Sigmoid colon (tissue), 7 donors: ENCODE measurements around the gene RFC2. TPM values are rescaled to one million over a fixed set of nuclear protein-coding genes. Genes with fewer than 3 reads are reported as not detected.

Experiments used
- DNase-seq: peaks from one replicate; pipeline ENCODE4 v3.0.0-alpha.2; 2019
- H3K27ac ChIP-seq, 4 donors: fragments of 200-600 bp; sonication (generic); one replicate each; pipeline ENCODE4 v1.5.1; 2016 to 2019; ENCODE audit warnings: mild to moderate bottlenecking in 1 of 4
- H3K27me3 ChIP-seq, 3 donors: fragments of 200-600 bp; sonication (generic); one replicate each; pipeline ENCODE4 v1.5.1; 2019; ENCODE audit warnings: mild to moderate bottlenecking in 1 of 3
- H3K36me3 ChIP-seq, 4 donors: fragments of 200-600 bp; sonication (generic); one replicate each; pipeline ENCODE4 v1.5.1; 2016 to 2019
- H3K4me1 ChIP-seq, 4 donors: fragments of 200-600 bp; sonication (generic); one replicate each; pipeline ENCODE4 v1.5.1; 2017 to 2019
- H3K4me3 ChIP-seq, 4 donors: fragments of 200-600 bp; sonication (generic); one replicate each; pipeline ENCODE4 v1.5.1; 2017 to 2019; ENCODE audit warnings: mild to moderate bottlenecking in 2 of 4, moderate library complexity in 1 of 4
- H3K9me3 ChIP-seq, 4 donors: fragments of 200-600 bp in 3 of 4; sonication (generic) in 3 of 4; one replicate each; pipeline versions ENCODE4 v1.5.1 to v1.6.1; 2013 to 2019
- EP300 ChIP-seq, 4 donors: sonication (generic); formaldehyde crosslinking; IDR thresholded peaks; one replicate each; pipeline ENCODE4 v1.6.1; 2017; ENCODE audit warnings: antibody characterized with exemption in 4 of 4
- POLR2A ChIP-seq, 2 donors: fragments of 450-650 bp; IDR thresholded peaks; one replicate each; pipeline ENCODE4 v1.6.1; 2016; ENCODE audit warnings: antibody characterized with exemption in 2 of 2, mild to moderate bottlenecking in 2 of 2, moderate library complexity in 2 of 2
- POLR2AphosphoS5 ChIP-seq, 4 donors: sonication (generic); formaldehyde crosslinking; IDR thresholded peaks; one replicate each; pipeline ENCODE4 v1.6.1; 2017; ENCODE audit warnings: antibody characterized with exemption in 4 of 4
- WGBS, 2 donors: extraction: QIAGEN DNeasy Blood & Tissue Kit; methylation state at CpG; one replicate each; pipeline ENCODE4 v1.1.7; 2013; 5-methylcytosine and 5-hydroxymethylcytosine counted together
- intact Hi-C: fragments of 100-400 bp; cut with DNase I; formaldehyde crosslinking; loops from one replicate; pipeline ENCODE4 v1.15.1; 2023
- polyA plus RNA-seq, 3 donors: library from polyadenylated mRNA; stranded (reverse); fragments of 200-250 nt; gene quantifications; one replicate each; pipeline ENCODE4 v1.2.3, GENCODE V29; 2013
- total RNA-seq, 4 donors: library from RNA; depleted of rRNA; stranded (reverse); fragments of >200 nt; gene quantifications; one replicate each; pipeline ENCODE4 v1.1.0, GENCODE V29; 2016
- TF ChIP-seq, protein P1 (sequence below), 4 experiments: fragments of 450-650 bp in 3 of 4; fragments of 200-600 bp in 1 of 4; IDR thresholded peaks; one replicate each; pipeline ENCODE4 v1.5.1; 2016 to 2019; ENCODE audit warnings: antibody characterized with exemption in 4 of 4, mild to moderate bottlenecking in 3 of 4, moderate library complexity in 2 of 4
- donor health status: healthy with polysubstance abuse.
- donor health status: Bipolar disorder and iron deficiency.
- donor health status: healthy.

The RFC2 gene
- total and polyA plus RNA-seq, 7 donors = 3.3 to 30.0 (median 17.8) TPM

DNA sequence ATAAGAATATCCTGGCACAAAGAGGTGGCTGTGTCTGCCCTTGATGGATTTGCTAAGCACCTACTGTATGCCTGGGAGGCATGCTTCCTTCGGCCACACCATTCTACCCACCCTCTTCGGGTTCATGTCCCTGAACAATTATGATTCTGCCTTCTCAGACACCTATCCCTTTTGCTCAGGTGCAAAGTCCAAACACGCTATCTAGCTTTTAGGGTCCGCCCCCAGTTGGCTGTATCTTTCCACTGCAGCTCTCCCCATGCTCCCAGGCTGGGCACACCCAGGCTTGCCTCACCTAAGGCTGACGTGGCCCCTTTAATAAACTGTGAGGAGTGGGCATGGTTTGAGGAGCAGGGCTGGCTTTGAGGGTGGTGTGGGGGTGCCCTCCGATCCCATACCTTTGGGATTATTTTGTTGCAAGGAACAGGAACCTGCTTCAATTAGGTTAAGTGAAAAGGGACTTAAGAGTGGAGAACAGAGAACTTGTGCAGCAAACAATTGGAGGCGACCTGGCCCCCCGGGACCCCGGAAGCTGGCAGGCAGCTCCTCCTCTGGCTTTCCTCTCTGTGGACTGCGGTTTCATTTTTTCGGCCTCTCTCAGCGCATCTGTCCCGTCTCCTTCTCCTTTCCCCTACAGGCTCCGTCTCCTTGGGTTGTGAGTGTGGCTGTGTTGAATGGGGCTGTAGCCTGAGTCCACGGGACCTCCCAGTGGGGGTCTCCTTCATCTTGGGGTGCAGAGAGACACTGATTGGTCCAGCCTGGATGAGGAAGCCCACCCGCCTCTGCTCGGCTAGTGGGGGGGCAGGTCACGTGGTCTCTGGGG, 38.8 kb upstream of the RFC2 start:
- Histone ChIP-seq H3K27me3 (no peaks in the 10 kb centered on the region), H3K9me3 (no peaks in the 10 kb centered on the region), H3K36me3 (no peaks in the 10 kb centered on the region), H3K27ac (peak overlapping the region in 2 of 4 donors; percentile 31 to 57), H3K4me1 (peaks cover 0 to 44% (median 35%) of the 10 kb centered on the region in 4 donors), H3K4me3 (no peak overlapping the region)
- 16 to 60% methylated on average over 18 of the region's 18 CpGs for WGBS, 2 donors
- DNase-seq = no peak
- intact Hi-C loops = loop anchor here (5.0 kb wide), 2 partner anchors 79 to 99 kb away; no protein-coding TSS in a partner anchor
- no peak for TF ChIP-seq POLR2AphosphoS5 (IDR thresholded peaks at IDR 0.05)
- TF ChIP-seq, protein P1, sequence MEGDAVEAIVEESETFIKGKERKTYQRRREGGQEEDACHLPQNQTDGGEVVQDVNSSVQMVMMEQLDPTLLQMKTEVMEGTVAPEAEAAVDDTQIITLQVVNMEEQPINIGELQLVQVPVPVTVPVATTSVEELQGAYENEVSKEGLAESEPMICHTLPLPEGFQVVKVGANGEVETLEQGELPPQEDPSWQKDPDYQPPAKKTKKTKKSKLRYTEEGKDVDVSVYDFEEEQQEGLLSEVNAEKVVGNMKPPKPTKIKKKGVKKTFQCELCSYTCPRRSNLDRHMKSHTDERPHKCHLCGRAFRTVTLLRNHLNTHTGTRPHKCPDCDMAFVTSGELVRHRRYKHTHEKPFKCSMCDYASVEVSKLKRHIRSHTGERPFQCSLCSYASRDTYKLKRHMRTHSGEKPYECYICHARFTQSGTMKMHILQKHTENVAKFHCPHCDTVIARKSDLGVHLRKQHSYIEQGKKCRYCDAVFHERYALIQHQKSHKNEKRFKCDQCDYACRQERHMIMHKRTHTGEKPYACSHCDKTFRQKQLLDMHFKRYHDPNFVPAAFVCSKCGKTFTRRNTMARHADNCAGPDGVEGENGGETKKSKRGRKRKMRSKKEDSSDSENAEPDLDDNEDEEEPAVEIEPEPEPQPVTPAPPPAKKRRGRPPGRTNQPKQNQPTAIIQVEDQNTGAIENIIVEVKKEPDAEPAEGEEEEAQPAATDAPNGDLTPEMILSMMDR (IDR thresholded peaks at IDR 0.05) = no peak
- no peak for TF ChIP-seq EP300 (IDR thresholded peaks at IDR 0.05)
- no peak for TF ChIP-seq POLR2A (IDR thresholded peaks at IDR 0.05)

GRCh38 chr7:74291535-74291934, 37.3 kb upstream of the RFC2 start:
- H3K4me1 ChIP-seq = peaks cover 0 to 45% (median 36%) of the 10 kb centered on the region in 4 donors

DNA sequence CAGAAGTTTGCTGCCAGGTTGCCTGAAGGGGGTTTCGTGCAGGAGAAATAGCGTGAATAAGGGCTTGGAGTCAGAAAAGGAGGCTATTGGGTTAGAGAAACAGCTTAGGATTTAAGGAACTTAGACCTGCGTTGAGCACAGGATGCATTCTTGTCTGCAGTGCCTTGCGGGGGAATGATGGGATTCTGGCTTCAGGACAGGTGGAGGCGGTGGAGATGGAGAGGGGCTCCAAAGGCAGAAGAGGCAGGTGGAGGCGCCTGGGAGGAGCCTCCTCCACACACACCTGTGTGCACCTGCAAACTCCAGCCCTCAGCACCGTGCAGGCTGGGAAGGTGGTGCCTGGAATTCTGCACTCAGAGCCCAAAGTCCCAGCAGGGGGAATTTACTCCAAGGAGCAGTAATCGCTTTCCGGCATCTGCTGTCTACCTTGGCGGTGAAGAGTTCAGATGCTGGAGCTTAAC, 36.8 kb upstream of the RFC2 start:
- 12 to 53% methylated on average over 10 of the region's 10 CpGs for WGBS, 2 donors
- TF ChIP-seq POLR2A (IDR thresholded peaks at IDR 0.05) (no peak), EP300 (IDR thresholded peaks at IDR 0.05) (no peak), POLR2AphosphoS5 (IDR thresholded peaks at IDR 0.05) (no peak)
- TF ChIP-seq, protein P1 (IDR thresholded peaks at IDR 0.05) = no peak
- intact Hi-C loops = loop anchor here (1.0 to 5.0 kb wide), 3 partner anchors 38 to 101 kb away; no protein-coding TSS in a partner anchor
- DNase-seq = no peak
- Histone ChIP-seq H3K4me3 (peak overlapping the region in 1 of 4 donors; percentile 82), H3K4me1 (peaks cover 0 to 45% (median 36%) of the 10 kb centered on the region in 4 donors), H3K36me3 (no peaks in the 10 kb centered on the region), H3K27ac (peak overlapping the region in 3 of 4 donors; percentile 82 to 86 (median 83)), H3K9me3 (no peaks in the 10 kb centered on the region), H3K27me3 (no peaks in the 10 kb centered on the region)

More at GRCh38 chr7:74291535-74291934, 37.3 kb upstream of the RFC2 start:
- Histone ChIP-seq H3K4me3 (no peak overlapping the region), H3K9me3 (no peaks in the 10 kb centered on the region), H3K27me3 (no peaks in the 10 kb centered on the region), H3K27ac (no peak overlapping the region), H3K36me3 (no peaks in the 10 kb centered on the region)
- intact Hi-C loops = loop anchor here (5.0 kb wide), 2 partner anchors 81 to 101 kb away; no protein-coding TSS in a partner anchor
- 30 to 77% methylated on average over 5 of the region's 5 CpGs for WGBS, 2 donors
- DNase-seq = no peak
- no peak for TF ChIP-seq POLR2AphosphoS5 (IDR thresholded peaks at IDR 0.05)
- TF ChIP-seq EP300 (IDR thresholded peaks at IDR 0.05) = no peak
- no peak for TF ChIP-seq POLR2A (IDR thresholded peaks at IDR 0.05)
- TF ChIP-seq, protein P1 (IDR thresholded peaks at IDR 0.05) = no peak

- peaks cover 0 to 45% (median 35%) of the 10 kb centered on the region in 4 donors for H3K4me1 ChIP-seq
- H3K9me3 ChIP-seq = no peaks in the 10 kb centered on the region
- H3K27ac ChIP-seq = peak overlapping the region; percentile 75 to 86 (median 82)
These were observed 36.4 kb upstream of the RFC2 start for GRCh38 chr7:74290553-74290950.

More at GRCh38 chr7:74290553-74290950, 36.4 kb upstream of the RFC2 start:
- DNase-seq = no peak
- H3K4me3 ChIP-seq = peak overlapping the region; percentile 82 to 96 (median 94)
- TF ChIP-seq POLR2A (IDR thresholded peaks at IDR 0.05) = no peak
- TF ChIP-seq, protein P1 (IDR thresholded peaks at IDR 0.05) = no peak
- TF ChIP-seq EP300 (IDR thresholded peaks at IDR 0.05) = no peak
- no peak for TF ChIP-seq POLR2AphosphoS5 (IDR thresholded peaks at IDR 0.05)
- intact Hi-C loops = loop anchor here (1.0 to 5.0 kb wide), 3 partner anchors 37 to 102 kb away; no protein-coding TSS in a partner anchor
- H3K27me3 ChIP-seq = no peaks in the 10 kb centered on the region
- H3K36me3 ChIP-seq = no peaks in the 10 kb centered on the region
- 1 to 3% methylated on average over 9 of the region's 9 CpGs for WGBS, 2 donors
